ENCODE measurements around the gene DIP2B.

GRCh38 chr12:50686406-50686805 lies 181.6 kb downstream of the DIP2B start:
- no peak for TF ChIP-seq CTCF (conservative IDR thresholded peaks at IDR 0.05)
- TF ChIP-seq EZH2 (IDR thresholded peaks at IDR 0.05; ENCODE audit: low read depth), result no peak

Measured in PC-9 (cell line).